ENCODE data around the gene BMPR1B. TPM values are rescaled to one million over a fixed set of nuclear protein-coding genes. Genes with fewer than 3 reads are reported as not detected.

The BMPR1B gene
- total and polyA plus RNA-seq, 9 of the 15 experiments (the other 6 are each of a cell fraction or from before 2014, with no cell fraction given): 0.01 TPM; not detected in 8

DNA sequence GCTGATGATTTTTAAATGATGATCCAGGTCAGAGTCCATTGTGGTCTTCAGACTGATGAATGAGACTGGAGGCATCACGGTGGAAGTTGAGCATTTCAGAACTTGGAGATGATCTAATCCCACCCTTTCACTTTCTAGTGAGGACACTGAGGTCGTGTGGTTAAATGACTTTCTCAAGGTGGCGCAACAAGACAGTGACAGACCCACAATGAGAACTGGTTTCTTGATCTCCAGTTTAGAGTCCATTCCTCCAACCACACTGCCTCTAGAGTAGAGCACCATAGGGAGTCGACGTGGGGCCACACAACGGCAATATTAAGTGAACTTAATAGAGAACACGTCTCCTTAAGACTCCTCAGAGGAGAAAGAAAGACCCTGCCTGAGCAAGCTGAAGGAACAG lies 410.1 kb downstream of the BMPR1B start (continued):
- TF ChIP-seq L3MBTL2 (IDR thresholded peaks at IDR 0.05) (no peak), ETS2 (tag; IDR thresholded peaks at IDR 0.05; ENCODE audit: borderline replicate concordance, poor library complexity, severe bottlenecking) (no peak), SP2 (IDR thresholded peaks at IDR 0.05; ENCODE audit: extremely low read depth, low read depth, low read length, poor library complexity, severe bottlenecking) (no peak), PML (IDR thresholded peaks at IDR 0.05; ENCODE audit: low read length) (no peak), ZNF668 (CRISPR knock-in tag; IDR thresholded peaks at IDR 0.05) (no peak), SRSF3 (IDR thresholded peaks at IDR 0.05; ENCODE audit: insufficient read depth, low read length) (no peak), SMARCA5 (IDR thresholded peaks at IDR 0.05) (no peak), STAT5B (CRISPR knock-in tag; IDR thresholded peaks at IDR 0.05) (no peak), HDGF (IDR thresholded peaks at IDR 0.05) (no peak), ZNF766 (CRISPR knock-in tag; conservative IDR thresholded peaks at IDR 0.05) (0 out of 2 replicates have a peak, but pooled peaks have one; percentile 61), ZSCAN32 (CRISPR knock-in tag; IDR thresholded peaks at IDR 0.05) (no peak), ZNF395 (CRISPR knock-in tag; IDR thresholded peaks at IDR 0.05) (no peak), SMAD2 (IDR thresholded peaks at IDR 0.05; ENCODE audit: low read depth, low read length) (no peak), NR4A1 (CRISPR knock-in tag; IDR thresholded peaks at IDR 0.05) (no peak), NR4A1 (tag; IDR thresholded peaks at IDR 0.05) (no peak), ZBTB9 (CRISPR knock-in tag; IDR thresholded peaks at IDR 0.05) (no peak), MAFF (IDR thresholded peaks at IDR 0.05; ENCODE audit: low read length) (no peak), POLR2AphosphoS2 (IDR thresholded peaks at IDR 0.05; ENCODE audit: low read length) (no peak), ZNF354B (CRISPR knock-in tag; IDR thresholded peaks at IDR 0.05) (no peak), HCFC1 (IDR thresholded peaks at IDR 0.05; ENCODE audit: low read depth, low read length) (no peak)
- TF ChIP-seq, protein P1, sequence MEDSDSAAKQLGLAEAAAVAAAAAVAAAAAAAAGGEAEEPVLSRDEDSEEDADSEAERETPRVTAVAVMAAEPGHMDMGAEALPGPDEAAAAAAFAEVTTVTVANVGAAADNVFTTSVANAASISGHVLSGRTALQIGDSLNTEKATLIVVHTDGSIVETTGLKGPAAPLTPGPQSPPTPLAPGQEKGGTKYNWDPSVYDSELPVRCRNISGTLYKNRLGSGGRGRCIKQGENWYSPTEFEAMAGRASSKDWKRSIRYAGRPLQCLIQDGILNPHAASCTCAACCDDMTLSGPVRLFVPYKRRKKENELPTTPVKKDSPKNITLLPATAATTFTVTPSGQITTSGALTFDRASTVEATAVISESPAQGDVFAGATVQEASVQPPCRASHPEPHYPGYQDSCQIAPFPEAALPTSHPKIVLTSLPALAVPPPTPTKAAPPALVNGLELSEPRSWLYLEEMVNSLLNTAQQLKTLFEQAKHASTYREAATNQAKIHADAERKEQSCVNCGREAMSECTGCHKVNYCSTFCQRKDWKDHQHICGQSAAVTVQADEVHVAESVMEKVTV (CRISPR knock-in tag; IDR thresholded peaks at IDR 0.05): peak; percentile 37; the same call in 1 of the 2 replicates
- TF ChIP-seq, protein P2, sequence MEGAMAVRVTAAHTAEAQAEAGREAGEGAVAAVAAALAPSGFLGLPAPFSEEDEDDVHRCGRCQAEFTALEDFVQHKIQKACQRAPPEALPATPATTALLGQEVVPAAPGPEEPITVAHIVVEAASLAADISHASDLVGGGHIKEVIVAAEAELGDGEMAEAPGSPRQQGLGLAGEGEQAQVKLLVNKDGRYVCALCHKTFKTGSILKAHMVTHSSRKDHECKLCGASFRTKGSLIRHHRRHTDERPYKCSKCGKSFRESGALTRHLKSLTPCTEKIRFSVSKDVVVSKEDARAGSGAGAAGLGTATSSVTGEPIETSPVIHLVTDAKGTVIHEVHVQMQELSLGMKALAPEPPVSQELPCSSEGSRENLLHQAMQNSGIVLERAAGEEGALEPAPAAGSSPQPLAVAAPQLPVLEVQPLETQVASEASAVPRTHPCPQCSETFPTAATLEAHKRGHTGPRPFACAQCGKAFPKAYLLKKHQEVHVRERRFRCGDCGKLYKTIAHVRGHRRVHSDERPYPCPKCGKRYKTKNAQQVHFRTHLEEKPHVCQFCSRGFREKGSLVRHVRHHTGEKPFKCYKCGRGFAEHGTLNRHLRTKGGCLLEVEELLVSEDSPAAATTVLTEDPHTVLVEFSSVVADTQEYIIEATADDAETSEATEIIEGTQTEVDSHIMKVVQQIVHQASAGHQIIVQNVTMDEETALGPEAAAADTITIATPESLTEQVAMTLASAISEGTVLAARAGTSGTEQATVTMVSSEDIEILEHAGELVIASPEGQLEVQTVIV (CRISPR knock-in tag; IDR thresholded peaks at IDR 0.05; ENCODE audit: borderline replicate concordance): no peak
- TF ChIP-seq, protein P3, sequence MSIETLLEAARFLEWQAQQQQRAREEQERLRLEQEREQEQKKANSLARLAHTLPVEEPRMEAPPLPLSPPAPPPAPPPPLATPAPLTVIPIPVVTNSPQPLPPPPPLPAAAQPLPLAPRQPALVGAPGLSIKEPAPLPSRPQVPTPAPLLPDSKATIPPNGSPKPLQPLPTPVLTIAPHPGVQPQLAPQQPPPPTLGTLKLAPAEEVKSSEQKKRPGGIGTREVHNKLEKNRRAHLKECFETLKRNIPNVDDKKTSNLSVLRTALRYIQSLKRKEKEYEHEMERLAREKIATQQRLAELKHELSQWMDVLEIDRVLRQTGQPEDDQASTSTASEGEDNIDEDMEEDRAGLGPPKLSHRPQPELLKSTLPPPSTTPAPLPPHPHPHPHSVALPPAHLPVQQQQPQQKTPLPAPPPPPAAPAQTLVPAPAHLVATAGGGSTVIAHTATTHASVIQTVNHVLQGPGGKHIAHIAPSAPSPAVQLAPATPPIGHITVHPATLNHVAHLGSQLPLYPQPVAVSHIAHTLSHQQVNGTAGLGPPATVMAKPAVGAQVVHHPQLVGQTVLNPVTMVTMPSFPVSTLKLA (conservative IDR thresholded peaks at IDR 0.05): no peak
